ENCODE data around the gene SUOX.
A peak's percentile ranks its signal among the peaks of the same experiment; 100 is the strongest.
"Not testable (repeated sequence)": the region's sequence is repeated elsewhere in the genome, so short reads cannot be mapped to it uniquely, and the experiment has no call there.

Gene SUOX

DNA sequence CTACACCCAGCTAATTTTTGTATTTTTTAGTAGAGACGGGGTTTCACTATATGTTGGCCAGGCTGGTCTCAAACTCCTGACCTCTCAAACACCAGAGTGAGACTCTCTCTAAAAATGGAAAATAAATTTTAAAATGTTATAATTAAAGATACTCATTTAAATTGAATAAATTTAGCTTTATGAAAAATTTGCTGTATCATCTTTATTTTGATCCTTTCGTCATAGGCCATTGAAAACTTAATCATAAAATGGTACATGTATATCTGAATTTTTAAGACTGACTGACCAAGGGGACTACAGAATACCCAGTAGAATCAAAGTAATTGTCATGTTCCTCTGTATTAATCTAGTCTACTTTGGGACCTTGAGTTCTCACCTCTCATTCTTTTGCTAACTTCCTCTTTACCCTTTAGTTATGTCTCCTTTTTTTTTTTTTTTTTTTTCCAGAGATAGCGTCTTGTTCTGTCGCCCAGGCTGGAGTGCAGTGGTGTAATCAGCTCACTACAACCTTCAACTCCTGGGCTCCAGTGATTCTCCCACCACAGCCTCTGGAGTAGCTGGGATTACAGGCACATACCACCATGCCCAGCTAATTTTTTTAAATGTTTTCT lies 13.7 kb upstream of the SUOX start:
- DNase-seq (ENCODE audit: low read depth in 3 of 3): no peak

GRCh38 chr12:55984861-55985260 lies 12.2 kb upstream of the SUOX start:
- DNase-seq (ENCODE audit: low read depth in 3 of 3): no peak

- DNase-seq (ENCODE audit: low read depth in 3 of 3): no peak
These were observed 11.7 kb upstream of the SUOX start for GRCh38 chr12:55985341-55985740.

- not testable (repeated sequence) for DNase-seq (ENCODE audit: low read depth in 3 of 3)
These were observed 11.1 kb upstream of the SUOX start for GRCh38 chr12:55985976-55986375.

- no peak for DNase-seq (ENCODE audit: low read depth in 3 of 3)
These were observed 6.0 kb upstream of the SUOX start for GRCh38 chr12:55991110-55991509.

- no peak for DNase-seq (ENCODE audit: low read depth in 3 of 3)
These were observed 3.7 kb upstream of the SUOX start for GRCh38 chr12:55993230-55993853.

GRCh38 chr12:55995366-55995765 lies 1.7 kb upstream of the SUOX start:
- no peak for DNase-seq (ENCODE audit: low read depth in 3 of 3)

DNA sequence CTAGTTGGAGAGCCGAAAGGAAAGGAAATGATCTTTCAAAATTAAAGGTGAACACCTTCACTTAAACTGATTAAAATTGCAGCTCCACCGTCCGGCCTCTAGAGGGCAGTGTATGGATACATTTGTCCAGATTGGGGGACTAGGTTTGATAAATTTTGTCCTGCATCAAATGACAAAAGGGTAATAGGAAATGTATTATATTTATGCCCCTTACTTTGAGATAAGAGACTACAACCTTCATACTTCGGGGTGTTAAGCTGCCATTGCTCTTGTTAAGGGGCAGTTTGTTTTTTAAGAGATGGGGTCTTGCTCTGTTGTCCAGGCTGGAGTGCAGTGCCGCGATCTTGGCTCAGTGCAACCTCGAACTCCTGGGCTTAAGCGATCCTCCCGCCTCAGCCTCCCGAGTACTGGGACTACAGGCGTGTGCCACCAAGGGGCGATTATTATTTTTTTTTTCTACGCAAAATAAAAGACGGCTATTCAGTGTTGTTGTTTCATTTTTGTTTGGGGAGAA lies 818 bp upstream of the SUOX start:
- DNase-seq (ENCODE audit: low read depth in 3 of 3): peak in 2 of 3 experiments; percentile 35 to 46

DNA sequence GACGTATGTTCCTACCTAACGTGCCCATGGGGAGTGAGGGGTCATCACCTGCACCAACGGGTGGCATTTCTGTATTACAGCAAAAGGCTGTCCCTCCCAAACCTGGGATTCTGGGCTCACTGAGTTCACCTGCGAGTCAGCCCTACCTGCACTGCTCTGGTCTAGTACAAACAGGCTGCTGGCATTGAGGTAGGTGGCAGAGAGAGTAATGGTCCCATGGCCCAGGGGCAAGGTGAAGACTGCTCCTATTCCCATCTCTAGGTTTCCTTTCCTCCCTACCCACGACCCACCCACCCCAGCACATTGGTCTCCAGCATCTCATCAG lies 421 bp downstream of the SUOX start:
- DNase-seq (ENCODE audit: low read depth in 3 of 3): no peak

- DNase-seq (ENCODE audit: low read depth in 3 of 3): not testable (repeated sequence)
These were observed 2.4 kb downstream of the SUOX start for GRCh38 chr12:55999522-55999921.

GRCh38 chr12:55999999-56000540 lies 3.0 kb downstream of the SUOX start:
- DNase-seq (ENCODE audit: low read depth in 3 of 3): not testable (repeated sequence)

DNA sequence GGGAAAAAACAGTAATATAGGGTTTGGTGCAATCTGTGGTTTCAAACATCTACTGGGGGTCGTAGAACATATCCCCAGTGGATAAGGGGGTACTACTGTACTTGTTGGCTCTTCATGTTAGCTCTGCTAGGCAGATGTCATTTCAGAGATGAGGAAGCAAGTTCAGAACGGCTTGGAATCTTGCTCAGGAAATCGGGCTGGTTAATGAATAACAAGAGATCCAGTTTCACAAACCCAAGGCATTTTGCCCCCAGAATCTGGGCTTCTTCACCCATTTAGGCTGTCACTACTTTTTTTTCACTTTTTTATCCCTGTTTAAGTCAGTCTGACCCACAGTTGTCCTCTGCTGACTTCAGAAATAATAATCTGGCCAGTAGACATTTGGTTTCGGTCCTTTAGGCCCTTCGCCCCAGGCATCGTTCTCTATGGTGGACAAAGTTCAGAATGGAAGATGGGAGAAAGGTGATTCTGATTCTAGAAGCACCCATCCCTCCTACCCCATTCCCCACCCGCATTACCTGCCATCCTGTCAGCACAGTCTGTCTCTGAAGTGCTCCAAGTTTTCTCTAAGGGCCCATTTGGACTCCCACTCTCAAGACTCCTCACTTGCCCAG lies 4.5 kb downstream of the SUOX start:
- DNase-seq (ENCODE audit: low read depth in 3 of 3): no peak

DNA sequence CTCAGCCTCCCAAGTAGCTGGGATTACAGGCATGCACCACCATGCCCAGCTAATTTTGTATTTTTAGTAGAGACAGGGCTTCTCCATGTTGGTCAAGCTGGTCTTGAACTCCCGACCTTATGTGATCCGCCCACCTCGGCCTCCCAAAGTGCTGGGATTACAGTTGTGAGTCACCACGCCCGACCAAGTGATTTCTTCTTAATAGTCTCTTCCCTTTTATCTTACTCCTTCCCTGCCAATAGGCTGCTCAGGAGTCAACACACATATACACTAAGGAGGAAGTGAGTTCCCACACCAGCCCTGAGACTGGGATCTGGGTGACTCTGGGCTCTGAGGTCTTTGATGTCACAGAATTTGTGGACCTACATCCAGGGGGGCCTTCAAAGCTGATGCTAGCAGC lies 6.3 kb downstream of the SUOX start:
- not testable (repeated sequence) for DNase-seq (ENCODE audit: low read depth in 3 of 3)

DNA sequence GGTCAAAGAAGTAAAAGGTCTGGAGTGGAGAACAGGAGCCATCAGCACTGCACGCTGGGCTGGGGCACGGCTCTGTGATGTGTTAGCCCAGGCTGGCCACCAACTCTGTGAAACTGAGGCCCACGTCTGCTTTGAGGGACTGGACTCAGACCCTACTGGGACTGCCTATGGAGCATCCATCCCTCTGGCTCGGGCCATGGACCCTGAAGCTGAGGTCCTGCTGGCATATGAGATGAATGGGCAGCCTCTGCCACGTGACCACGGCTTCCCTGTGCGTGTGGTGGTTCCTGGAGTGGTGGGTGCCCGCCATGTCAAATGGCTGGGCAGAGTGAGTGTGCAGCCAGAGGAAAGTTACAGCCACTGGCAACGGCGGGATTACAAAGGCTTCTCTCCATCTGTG lies 7.1 kb downstream of the SUOX start:
- DNase-seq (ENCODE audit: low read depth in 3 of 3): no peak

- peak; percentile 57 to 65 (median 61) for DNase-seq (ENCODE audit: low read depth in 3 of 3)
These were observed 10.8 kb downstream of the SUOX start for GRCh38 chr12:56007564-56008559.

DNA sequence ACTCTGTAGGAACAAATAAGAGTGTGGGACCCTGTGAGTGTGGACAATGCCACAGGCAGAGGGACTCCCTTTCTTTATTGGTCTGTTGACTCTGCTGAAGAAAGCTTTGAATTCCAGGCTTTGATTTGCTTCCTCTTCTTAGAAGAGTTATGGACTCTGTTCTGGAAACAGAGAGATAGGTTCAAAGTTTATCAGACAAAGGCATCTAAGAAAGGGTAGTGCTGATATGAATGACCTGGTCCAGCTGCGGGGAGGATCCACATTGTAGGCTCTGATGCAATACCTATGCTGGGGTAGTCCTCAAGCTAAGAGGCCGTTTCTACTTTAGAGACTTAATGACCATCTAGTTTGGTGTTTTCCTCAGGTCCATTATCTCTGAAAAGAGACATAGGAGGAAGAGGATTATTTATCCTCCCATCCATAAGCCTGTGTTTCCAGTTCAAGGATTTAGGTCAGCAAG lies 13.1 kb downstream of the SUOX start:
- no peak for DNase-seq (ENCODE audit: low read depth in 3 of 3)

- no peak for DNase-seq (ENCODE audit: low read depth in 3 of 3)
These were observed 14.5 kb downstream of the SUOX start for GRCh38 chr12:56011509-56012090.

DNA sequence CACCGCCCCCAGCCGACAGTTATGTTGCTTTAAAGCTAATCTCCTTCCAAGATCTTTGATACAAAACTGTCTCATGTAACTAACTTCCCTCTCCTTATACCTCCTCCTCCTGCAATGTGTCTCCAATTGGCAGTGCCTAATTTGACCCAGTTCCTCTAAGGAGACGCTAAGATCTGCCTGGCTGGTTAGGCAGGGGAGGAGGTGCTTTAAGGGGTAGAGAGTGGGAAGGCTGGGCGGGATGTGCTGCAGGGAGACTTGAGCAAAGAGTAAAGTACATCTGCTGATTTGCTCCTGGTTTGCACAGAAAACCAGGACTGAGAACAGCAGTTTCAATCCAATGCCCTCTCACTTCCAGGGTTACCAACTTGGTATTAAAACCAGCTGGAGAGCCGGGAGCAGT lies 16.4 kb downstream of the SUOX start:
- no peak for DNase-seq (ENCODE audit: low read depth in 3 of 3)

- DNase-seq (ENCODE audit: low read depth in 3 of 3): no peak
These were observed 17.1 kb downstream of the SUOX start for GRCh38 chr12:56014205-56014604.

DNA sequence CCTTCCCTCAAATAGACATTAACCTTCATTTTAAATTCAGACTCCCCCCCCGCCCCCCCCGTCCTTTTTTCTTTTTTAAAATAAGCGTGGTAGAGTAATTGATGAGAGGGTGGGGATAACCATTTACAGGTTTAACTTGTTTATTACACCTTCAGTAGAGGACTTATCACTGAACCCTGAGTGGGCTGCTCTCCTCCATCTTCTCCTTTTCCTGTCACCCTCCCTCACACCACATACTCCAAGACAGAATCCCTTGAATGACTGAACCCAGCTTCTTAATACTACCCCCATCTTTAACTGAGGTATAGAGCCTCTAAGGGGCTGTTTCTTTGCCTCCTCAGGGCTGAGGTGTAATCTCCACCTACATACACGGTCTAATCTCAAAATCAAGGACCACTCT lies 20.1 kb downstream of the SUOX start:
- no peak for DNase-seq (ENCODE audit: low read depth in 3 of 3)

DNA sequence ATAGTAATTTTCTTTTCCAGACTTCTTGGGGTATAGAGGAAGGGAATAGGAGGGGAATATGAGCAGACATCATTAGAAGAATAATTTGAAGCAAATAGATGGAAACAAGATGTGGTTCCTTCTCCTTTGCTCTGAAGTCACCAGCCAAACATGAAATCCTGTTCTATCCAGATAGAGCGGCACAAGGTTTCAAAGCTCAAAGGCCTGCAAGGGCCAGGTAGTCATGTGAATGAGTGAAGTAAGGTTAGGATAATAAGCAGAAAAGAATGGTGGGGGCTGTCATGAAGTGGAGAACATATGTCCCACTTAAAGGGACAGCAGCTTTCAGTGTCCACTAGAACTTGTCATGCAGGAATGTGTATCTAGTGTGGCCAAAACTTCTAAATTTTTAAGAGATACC lies 21.3 kb downstream of the SUOX start:
- no peak for DNase-seq (ENCODE audit: low read depth in 3 of 3)

All from stimulated activated CD4-positive, alpha-beta T cell treated with anti-CD3 and anti-CD28 coated beads, TNF-alpha, amount 100 ng/mL, for 4 hours (primary cell).